ENCODE data around the gene TAF1. TPM values are rescaled to one million over a fixed set of nuclear protein-coding genes. Genes with fewer than 3 reads are reported as not detected.
"Not testable (repeated sequence)": the region's sequence is repeated elsewhere in the genome, so short reads cannot be mapped to it uniquely, and the experiment has no call there.

The TAF1 gene
- polyA plus RNA-seq, 1 of the 3 experiments (the other 2 are of a cell fraction): 25.0 TPM

GRCh38 chrX:71326394-71326793, 39.8 kb upstream of the TAF1 start:
- H4K20me1 ChIP-seq (ENCODE audit: insufficient read depth): no peaks in the 10 kb centered on the region
- WGBS (ENCODE audit: low lambda C conversion rate): 59% methylated on average over 3 of the region's 3 CpGs
- TF ChIP-seq TCF12 (IDR thresholded peaks at IDR 0.05): no peak
- no peak for TF ChIP-seq RCOR1 (IDR thresholded peaks at IDR 0.05; ENCODE audit: low read length)
- no peak for TF ChIP-seq USF1 (IDR thresholded peaks at IDR 0.05; ENCODE audit: borderline replicate concordance, low read depth)
- TF ChIP-seq GABPA (IDR thresholded peaks at IDR 0.05; ENCODE audit: low read depth): no peak
- no peaks in the 10 kb centered on the region for H3K36me3 ChIP-seq (replicated peaks in 1 of 2; ENCODE audit: control insufficient read depth in 1 of 2, insufficient read depth in 2 of 2, low read length in 1 of 2)
- POLR2A ChIA-PET: no interaction called here
- H3K4me2 ChIP-seq: no peak overlapping the region
- H3F3A ChIP-seq (replicated peaks; ENCODE audit: insufficient read depth): no peaks in the 10 kb centered on the region
- H3K27ac ChIP-seq (ENCODE audit: low read depth in 2 of 2, low read length in 1 of 2): no peak overlapping the region
- CTCF ChIA-PET: no interaction called here
- H3K27me3 ChIP-seq (ENCODE audit: insufficient read depth): no peaks in the 10 kb centered on the region
- H3K4me3 ChIP-seq (ENCODE audit: low read depth in 2 of 2, low read length in 1 of 2): no peak overlapping the region
- no peak for DNase-seq
- no peaks in the 10 kb centered on the region for H3K79me2 ChIP-seq (ENCODE audit: insufficient read depth)
- H3K9me3 ChIP-seq: peaks cover 11% of the 10 kb centered on the region
- H3K9ac ChIP-seq: no peak overlapping the region
- H3K9me2 ChIP-seq: no peaks in the 10 kb centered on the region
- H2AFZ ChIP-seq (ENCODE audit: low read depth): no peak overlapping the region
- no peaks in the 10 kb centered on the region for H3K4me1 ChIP-seq (ENCODE audit: control insufficient read depth in 1 of 2, insufficient read depth in 2 of 2, low read depth in 1 of 2, low read length in 1 of 2)

DNA sequence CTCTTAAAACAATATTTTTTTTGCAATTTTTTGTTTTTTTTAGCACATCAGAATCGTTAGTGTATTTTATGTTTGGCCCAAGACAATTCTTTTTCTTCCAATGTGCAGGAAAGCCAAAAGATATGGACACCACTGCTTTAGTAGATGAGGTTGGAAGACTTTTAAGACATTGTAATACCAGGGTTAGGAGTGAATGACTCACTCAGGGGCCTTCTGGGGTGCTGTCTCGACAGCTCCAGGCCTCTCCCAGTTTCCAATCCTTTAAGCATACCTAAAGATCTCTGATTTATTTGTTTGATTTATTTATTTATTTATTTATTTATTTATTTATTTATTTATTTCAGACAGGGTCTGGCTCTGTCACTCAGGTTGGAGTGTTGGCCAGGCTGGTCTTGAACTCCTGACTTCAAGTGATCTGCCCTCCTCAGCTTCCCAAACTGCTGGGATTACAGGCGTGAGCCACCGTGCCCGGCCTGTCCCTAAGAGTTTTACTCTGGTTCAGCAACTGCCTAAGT, 16.9 kb upstream of the TAF1 start:
- H2AFZ ChIP-seq (ENCODE audit: low read depth); H3K4me1 ChIP-seq (ENCODE audit: control insufficient read depth in 1 of 2, insufficient read depth in 2 of 2, low read depth in 1 of 2, low read length in 1 of 2); H3K27me3 ChIP-seq (ENCODE audit: insufficient read depth); H3K27ac ChIP-seq (ENCODE audit: low read depth in 2 of 2, low read length in 1 of 2); H3F3A ChIP-seq (replicated peaks; ENCODE audit: insufficient read depth); H4K20me1 ChIP-seq (ENCODE audit: insufficient read depth); H3K9me3 ChIP-seq; DNase-seq; H3K4me2 ChIP-seq; H3K79me2 ChIP-seq (ENCODE audit: insufficient read depth); H3K4me3 ChIP-seq (ENCODE audit: low read depth in 2 of 2, low read length in 1 of 2); POLR2A ChIA-PET; H3K36me3 ChIP-seq (replicated peaks in 1 of 2; ENCODE audit: control insufficient read depth in 1 of 2, insufficient read depth in 2 of 2, low read length in 1 of 2); H3K9me2 ChIP-seq; H3K9ac ChIP-seq: not testable (repeated sequence)
- CTCF ChIA-PET: interaction anchor here (1.3 kb wide), 1 partner anchor 12 kb away, joined by 3 read pairs; no protein-coding TSS in a partner anchor
- WGBS (ENCODE audit: low lambda C conversion rate): 37% methylated on average over 3 of the region's 5 CpGs

DNA sequence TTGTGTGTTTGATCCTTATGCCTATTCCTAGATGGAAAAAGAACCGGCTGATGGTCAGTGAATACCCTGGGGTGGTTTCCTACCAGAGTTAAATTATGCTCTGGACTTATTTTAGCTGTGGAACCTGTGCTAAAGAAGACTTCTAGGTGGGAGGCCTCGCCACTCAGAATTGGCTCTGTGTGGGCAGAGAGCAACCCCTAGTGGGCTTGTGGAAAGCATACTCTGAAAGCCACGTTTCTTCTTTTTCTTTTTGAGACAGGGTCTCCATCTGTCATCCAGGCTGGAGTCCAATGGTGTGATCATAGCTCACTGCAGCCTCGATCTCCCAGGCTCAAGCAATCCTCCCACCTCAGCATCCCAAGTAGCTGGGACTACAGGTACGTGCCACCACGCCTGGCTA, 16.3 kb upstream of the TAF1 start:
- H4K20me1 ChIP-seq (ENCODE audit: insufficient read depth); POLR2A ChIA-PET; H3K79me2 ChIP-seq (ENCODE audit: insufficient read depth); DNase-seq; H3K4me2 ChIP-seq; H3K4me3 ChIP-seq (ENCODE audit: low read depth in 2 of 2, low read length in 1 of 2); H3K9ac ChIP-seq; H3K27ac ChIP-seq (ENCODE audit: low read depth in 2 of 2, low read length in 1 of 2); H3K4me1 ChIP-seq (ENCODE audit: control insufficient read depth in 1 of 2, insufficient read depth in 2 of 2, low read depth in 1 of 2, low read length in 1 of 2); H3K36me3 ChIP-seq (replicated peaks in 1 of 2; ENCODE audit: control insufficient read depth in 1 of 2, insufficient read depth in 2 of 2, low read length in 1 of 2); H2AFZ ChIP-seq (ENCODE audit: low read depth); CTCF ChIA-PET; H3K27me3 ChIP-seq (ENCODE audit: insufficient read depth); H3F3A ChIP-seq (replicated peaks; ENCODE audit: insufficient read depth); H3K9me2 ChIP-seq; H3K9me3 ChIP-seq: not testable (repeated sequence)
- peak; percentile 50 for TF ChIP-seq CTCF (IDR thresholded peaks at IDR 0.05)
- whole genome bisulfite sequencing (ENCODE audit: low lambda C conversion rate): 11% methylated on average over 2 of the region's 6 CpGs

GRCh38 chrX:71352439-71352838, 13.7 kb upstream of the TAF1 start:
- H3K36me3 ChIP-seq (replicated peaks in 1 of 2; ENCODE audit: control insufficient read depth in 1 of 2, insufficient read depth in 2 of 2, low read length in 1 of 2); H3K9me2 ChIP-seq; H3K79me2 ChIP-seq (ENCODE audit: insufficient read depth); H3F3A ChIP-seq (replicated peaks; ENCODE audit: insufficient read depth); H3K9me3 ChIP-seq; H3K4me2 ChIP-seq; POLR2A ChIA-PET; H3K27me3 ChIP-seq (ENCODE audit: insufficient read depth); H3K4me1 ChIP-seq (ENCODE audit: control insufficient read depth in 1 of 2, insufficient read depth in 2 of 2, low read depth in 1 of 2, low read length in 1 of 2); H3K27ac ChIP-seq (ENCODE audit: low read depth in 2 of 2, low read length in 1 of 2); H3K4me3 ChIP-seq (ENCODE audit: low read depth in 2 of 2, low read length in 1 of 2); H2AFZ ChIP-seq (ENCODE audit: low read depth); H3K9ac ChIP-seq; DNase-seq; H4K20me1 ChIP-seq (ENCODE audit: insufficient read depth): not testable (repeated sequence)
- 28% methylated on average over 5 of the region's 5 CpGs for WGBS (ENCODE audit: low lambda C conversion rate)
- CTCF ChIA-PET: interaction anchor here (1.1 kb wide), 1 partner anchor 14 kb away, joined by 3 read pairs; the partner anchor contains the start of gene TAF1
